ENCODE results near the gene DCLRE1B. TPM values are rescaled to one million over a fixed set of nuclear protein-coding genes. Genes with fewer than 3 reads are reported as not detected.

The DCLRE1B gene
- total RNA-seq, 1 donor from 2014 or later: 7.8 TPM

GRCh38 chr1:113876176-113876575 lies 28.9 kb upstream of the DCLRE1B start:
- Mint-ChIP-seq H3K4me3 (ENCODE audit: unreplicated experiment) (no peak overlapping the region), H3K27me3 (ENCODE audit: low read depth, unreplicated experiment) (peaks cover 3% of the 10 kb centered on the region), H3K36me3 (ENCODE audit: low read depth, unreplicated experiment) (no peaks in the 10 kb centered on the region), H3K4me1 (ENCODE audit: low read depth, unreplicated experiment) (peaks cover 15% of the 10 kb centered on the region), H3K9me3 (ENCODE audit: unreplicated experiment) (no peaks in the 10 kb centered on the region), H3K27ac (ENCODE audit: unreplicated experiment) (no peak overlapping the region)
- Histone ChIP-seq H3K4me3 (ENCODE audit: insufficient read depth, low read depth, low read length) (no peak overlapping the region), H2AFZ (ENCODE audit: low read depth, low read length) (no peak overlapping the region), H3K79me2 (ENCODE audit: insufficient read depth, low read length) (no peaks in the 10 kb centered on the region), H3K9ac (ENCODE audit: low read length) (no peak overlapping the region), H3K36me3 (ENCODE audit: insufficient read depth, low read length) (no peaks in the 10 kb centered on the region), H3K27me3 (ENCODE audit: insufficient read depth, low read length) (no peaks in the 10 kb centered on the region), H3K4me1 (ENCODE audit: insufficient read depth, low read length) (peaks cover 15% of the 10 kb centered on the region), H3K4me2 (ENCODE audit: low read length) (no peak overlapping the region), H3K9me3 (ENCODE audit: insufficient read depth, low read depth, low read length) (no peaks in the 10 kb centered on the region), H3K27ac (ENCODE audit: low read depth, low read length) (no peak overlapping the region), H4K20me1 (ENCODE audit: insufficient read depth, low read length) (no peaks in the 10 kb centered on the region)
- FAIRE-seq: no peak
- no peak for TF ChIP-seq CTCF (IDR thresholded peaks at IDR 0.05; ENCODE audit: insufficient read depth, low read depth, low read length)
- no peak for TF ChIP-seq EZH2 (IDR thresholded peaks at IDR 0.05; ENCODE audit: insufficient read depth, low read length)
- DNase-seq (ENCODE audit: low read depth): no peak

- Mint-ChIP-seq H3K9me3 (ENCODE audit: unreplicated experiment) (no peaks in the 10 kb centered on the region), H3K4me3 (ENCODE audit: unreplicated experiment) (no peak overlapping the region), H3K36me3 (ENCODE audit: low read depth, unreplicated experiment) (no peaks in the 10 kb centered on the region), H3K4me1 (ENCODE audit: low read depth, unreplicated experiment) (peaks cover 4% of the 10 kb centered on the region), H3K27me3 (ENCODE audit: low read depth, unreplicated experiment) (peaks cover 3% of the 10 kb centered on the region), H3K27ac (ENCODE audit: unreplicated experiment) (no peak overlapping the region)
- H3K79me2 ChIP-seq (ENCODE audit: insufficient read depth, low read length): no peaks in the 10 kb centered on the region
- no peaks in the 10 kb centered on the region for H3K9me3 ChIP-seq (ENCODE audit: insufficient read depth, low read depth, low read length)
- H3K4me3 ChIP-seq (ENCODE audit: insufficient read depth, low read depth, low read length): no peak overlapping the region
- no peak overlapping the region for H2AFZ ChIP-seq (ENCODE audit: low read depth, low read length)
- H3K27me3 ChIP-seq (ENCODE audit: insufficient read depth, low read length): no peaks in the 10 kb centered on the region
- H3K4me1 ChIP-seq (ENCODE audit: insufficient read depth, low read length): no peaks in the 10 kb centered on the region
- no peak overlapping the region for H3K27ac ChIP-seq (ENCODE audit: low read depth, low read length)
- no peak for FAIRE-seq
- H3K4me2 ChIP-seq (ENCODE audit: low read length): no peak overlapping the region
- H3K36me3 ChIP-seq (ENCODE audit: insufficient read depth, low read length): no peaks in the 10 kb centered on the region
- no peak for TF ChIP-seq EZH2 (IDR thresholded peaks at IDR 0.05; ENCODE audit: insufficient read depth, low read length)
- no peak for TF ChIP-seq CTCF (IDR thresholded peaks at IDR 0.05; ENCODE audit: insufficient read depth, low read depth, low read length)
- no peaks in the 10 kb centered on the region for H4K20me1 ChIP-seq (ENCODE audit: insufficient read depth, low read length)
- H3K9ac ChIP-seq (ENCODE audit: low read length): no peak overlapping the region
- DNase-seq (ENCODE audit: low read depth): no peak
These were observed 25.4 kb upstream of the DCLRE1B start for GRCh38 chr1:113879739-113880038.

GRCh38 chr1:113881661-113882060 lies 23.5 kb upstream of the DCLRE1B start:
- no peak overlapping the region for H3K4me2 ChIP-seq (ENCODE audit: low read length)
- no peaks in the 10 kb centered on the region for H3K79me2 ChIP-seq (ENCODE audit: insufficient read depth, low read length)
- H3K36me3 Mint-ChIP-seq (ENCODE audit: low read depth, unreplicated experiment): no peaks in the 10 kb centered on the region
- no peaks in the 10 kb centered on the region for H3K9me3 ChIP-seq (ENCODE audit: insufficient read depth, low read depth, low read length)
- H4K20me1 ChIP-seq (ENCODE audit: insufficient read depth, low read length): no peaks in the 10 kb centered on the region
- no peak overlapping the region for H3K27ac ChIP-seq (ENCODE audit: low read depth, low read length)
- peaks cover 4% of the 10 kb centered on the region for H3K4me1 Mint-ChIP-seq (ENCODE audit: low read depth, unreplicated experiment)
- H3K36me3 ChIP-seq (ENCODE audit: insufficient read depth, low read length): no peaks in the 10 kb centered on the region
- no peak overlapping the region for H3K9ac ChIP-seq (ENCODE audit: low read length)
- no peaks in the 10 kb centered on the region for H3K27me3 ChIP-seq (ENCODE audit: insufficient read depth, low read length)
- no peak overlapping the region for H2AFZ ChIP-seq (ENCODE audit: low read depth, low read length)
- TF ChIP-seq EZH2 (IDR thresholded peaks at IDR 0.05; ENCODE audit: insufficient read depth, low read length): no peak
- TF ChIP-seq CTCF (IDR thresholded peaks at IDR 0.05; ENCODE audit: insufficient read depth, low read depth, low read length): no peak
- H3K4me1 ChIP-seq (ENCODE audit: insufficient read depth, low read length): no peaks in the 10 kb centered on the region
- FAIRE-seq (no peak), DNase-seq (ENCODE audit: low read depth) (no peak)
- H3K9me3 Mint-ChIP-seq (ENCODE audit: unreplicated experiment): no peaks in the 10 kb centered on the region
- H3K4me3 ChIP-seq (ENCODE audit: insufficient read depth, low read depth, low read length): no peak overlapping the region
- no peak overlapping the region for H3K4me3 Mint-ChIP-seq (ENCODE audit: unreplicated experiment)
- H3K27ac Mint-ChIP-seq (ENCODE audit: unreplicated experiment): no peak overlapping the region
- H3K27me3 Mint-ChIP-seq (ENCODE audit: low read depth, unreplicated experiment): no peaks in the 10 kb centered on the region

Measured in astrocyte (in vitro differentiated cells and primary cell).